Femur (tissue), 1 donor: Measurements from ENCODE around the gene SNRPA1.

ENCODE experiments used
- DNase-seq: peaks from one replicate; pipeline ENCODE4 v3.0.0-alpha.2; 2017

Gene SNRPA1

DNA sequence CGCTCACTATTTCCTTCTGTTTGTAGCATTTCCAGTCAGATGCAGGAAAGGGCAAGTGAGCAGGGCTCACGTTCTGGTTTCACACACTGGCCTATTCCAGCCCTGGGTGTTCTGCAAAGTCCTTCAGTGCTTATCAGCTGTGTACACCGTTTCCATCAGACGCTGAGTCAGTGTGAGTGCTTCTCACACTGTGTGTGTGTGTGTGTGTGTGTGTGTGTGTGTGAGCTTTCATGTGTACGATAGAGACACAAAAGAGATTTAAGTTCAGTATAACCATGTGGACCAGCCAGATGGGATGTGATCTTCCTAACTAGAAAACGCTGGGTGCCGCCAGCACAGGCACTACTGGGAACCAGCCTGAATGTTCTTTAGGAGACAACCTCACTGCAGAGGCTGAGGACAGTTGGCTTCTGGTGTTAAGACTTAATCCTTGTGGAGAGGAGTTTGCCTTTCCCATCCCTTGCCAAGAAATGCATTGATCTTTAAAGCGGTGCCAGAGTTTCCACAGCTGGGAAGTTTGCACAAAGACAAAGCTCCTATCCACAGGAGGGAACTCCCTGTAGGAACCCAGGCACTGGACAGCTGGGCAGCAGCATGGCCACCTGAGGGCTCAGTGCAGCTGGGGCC lies 39.3 kb downstream of the SNRPA1 start:
- DNase-seq = peak; percentile 73

DNA sequence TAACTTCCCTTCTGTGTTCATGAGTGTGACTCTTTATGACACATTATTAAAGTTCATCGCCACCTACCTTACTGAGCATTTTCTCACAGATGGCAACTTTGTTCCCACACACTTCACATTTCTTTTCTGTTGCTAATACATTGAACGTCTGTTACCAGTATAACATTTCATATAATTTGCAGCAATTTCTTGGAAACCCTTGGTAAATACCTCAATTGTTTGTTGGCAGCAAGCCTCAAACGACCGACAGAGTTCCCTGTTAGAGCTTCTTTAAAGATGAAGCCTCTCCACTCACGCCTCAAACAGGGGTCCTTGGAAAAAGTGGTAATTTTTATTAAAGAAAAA lies 40.0 kb downstream of the SNRPA1 start:
- no peak for DNase-seq

GRCh38 chr15:101254157-101255050 lies 40.6 kb downstream of the SNRPA1 start:
- DNase-seq = no peak

- DNase-seq = no peak
Measured at GRCh38 chr15:101252836-101253235, 42.2 kb downstream of the SNRPA1 start.

GRCh38 chr15:101251830-101252820 lies 42.9 kb downstream of the SNRPA1 start, which contains the start of gene CHSY1:
Gene CHSY1, minus strand, starts transcription at chr15:101252048. Its CDS starts 592 bp downstream, at chr15:101251456.
- peak; percentile 95 for DNase-seq

GRCh38 chr15:101250873-101251829 lies 43.9 kb downstream of the SNRPA1 start:
- no peak for DNase-seq

- no peak for DNase-seq
Measured at GRCh38 chr15:101250341-101250831, 44.7 kb downstream of the SNRPA1 start.

DNA sequence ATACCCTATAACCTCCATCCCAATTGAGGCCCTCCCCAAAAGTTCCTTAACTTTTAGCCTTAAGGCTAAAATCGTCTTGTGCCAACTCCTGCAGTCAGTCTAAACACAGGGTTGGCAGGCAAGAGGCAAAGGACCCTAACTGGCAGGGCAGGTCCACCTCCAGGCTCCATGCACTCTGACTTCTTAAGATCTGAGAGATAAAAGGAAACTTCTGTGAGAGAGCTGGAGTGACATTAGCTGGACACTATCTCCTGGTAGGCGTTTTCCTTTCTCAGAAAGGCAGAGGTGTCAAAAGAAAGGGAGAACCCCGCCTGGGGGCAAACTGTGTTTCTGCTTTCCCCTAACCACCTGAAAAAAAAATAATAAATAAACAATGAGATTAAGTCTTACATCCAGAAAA lies 46.8 kb downstream of the SNRPA1 start:
- DNase-seq = no peak

DNA sequence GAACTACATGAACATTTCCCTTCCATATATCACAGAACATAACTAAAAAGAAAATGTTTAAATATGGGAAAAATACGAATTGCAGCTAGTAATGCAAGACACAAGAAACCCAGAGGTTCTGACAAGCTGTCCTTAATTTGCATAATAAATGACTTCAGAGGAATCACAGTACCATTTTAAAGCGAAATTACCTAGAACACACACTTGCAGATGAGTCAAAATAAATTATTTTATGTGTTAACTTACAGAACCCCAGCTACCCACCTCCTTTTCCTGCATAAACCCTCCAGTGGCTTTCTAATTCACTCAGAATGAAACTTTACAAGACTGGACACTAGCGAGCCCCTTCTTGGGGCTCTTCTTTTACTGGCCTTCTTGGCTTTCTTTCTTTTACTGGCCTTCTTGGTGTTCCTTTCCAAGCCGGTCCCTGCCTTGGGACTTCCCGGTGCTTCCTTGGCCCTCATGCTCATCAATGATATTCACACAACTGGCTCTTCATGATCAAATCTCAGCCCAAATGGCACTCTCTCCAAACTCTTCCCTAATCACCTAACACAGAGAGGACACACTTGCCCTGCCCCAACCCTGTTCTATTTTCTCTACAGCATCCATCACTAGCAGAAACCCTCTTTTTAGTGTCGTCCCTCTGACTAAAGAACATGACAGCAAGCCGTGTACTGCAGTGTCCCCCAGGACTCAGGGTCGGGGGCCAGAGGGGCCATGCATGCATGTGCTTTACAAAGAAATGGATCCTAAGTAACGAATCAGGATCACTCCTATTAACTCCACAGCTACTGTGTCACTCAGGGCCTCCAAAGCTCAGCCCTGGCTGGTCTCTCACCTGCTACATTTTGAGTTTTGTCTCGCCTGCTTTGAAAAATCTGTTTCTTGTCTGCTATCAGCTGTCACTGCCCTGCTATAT lies 48.0 kb downstream of the SNRPA1 start:
- DNase-seq = peak; percentile 11

- no peak for DNase-seq
Measured at GRCh38 chr15:101246391-101246790, 48.7 kb downstream of the SNRPA1 start.

- peak; percentile 10 for DNase-seq
Measured at GRCh38 chr15:101244889-101245668, 50.0 kb downstream of the SNRPA1 start.

- DNase-seq = peak; percentile 26
Measured at GRCh38 chr15:101244036-101244781, 50.8 kb downstream of the SNRPA1 start.

DNA sequence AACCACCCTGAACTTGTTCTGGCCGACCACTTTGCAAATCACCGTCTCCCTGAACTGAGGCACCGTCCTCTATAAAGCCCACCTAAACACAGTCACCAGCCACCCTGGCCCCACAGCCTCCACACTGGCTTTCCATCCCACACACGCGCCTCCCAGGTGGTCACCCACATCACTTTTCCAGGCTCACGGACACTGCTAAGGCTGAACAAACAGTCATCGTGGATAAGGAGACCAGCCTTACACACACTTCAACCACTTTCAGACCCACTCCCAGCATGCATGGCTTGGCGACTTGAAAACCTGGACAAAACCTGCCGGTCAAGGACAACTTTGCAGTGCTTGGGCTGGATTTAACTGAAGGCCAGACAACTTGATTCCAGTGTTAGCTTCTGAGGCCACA lies 51.6 kb downstream of the SNRPA1 start:
- peak; percentile 17 for DNase-seq

- peak; percentile 10 for DNase-seq
Measured at GRCh38 chr15:101242999-101243336, 52.1 kb downstream of the SNRPA1 start.

- DNase-seq = peak; percentile 52
Measured at GRCh38 chr15:101242160-101242998, 52.7 kb downstream of the SNRPA1 start.

GRCh38 chr15:101240358-101240757 lies 54.7 kb downstream of the SNRPA1 start:
- no peak for DNase-seq

DNA sequence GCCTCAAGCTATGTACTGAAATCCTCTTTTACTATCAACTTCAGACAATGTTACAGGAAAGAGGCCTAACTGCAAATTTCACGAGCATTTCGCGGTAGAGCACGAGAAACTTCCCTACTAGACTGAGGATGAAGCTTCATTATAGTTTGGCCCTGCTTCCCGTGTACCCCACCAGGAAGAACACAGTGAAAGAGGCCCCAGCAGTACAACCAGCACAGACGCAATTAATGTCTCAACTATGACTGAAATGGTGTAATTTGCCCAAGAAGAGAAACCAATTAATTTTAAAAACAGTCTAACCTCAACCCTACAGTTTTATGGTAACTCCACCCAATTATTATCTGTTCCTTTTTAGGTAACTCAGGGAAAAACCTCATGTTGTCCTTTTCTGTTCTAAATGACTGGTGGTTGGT lies 55.3 kb downstream of the SNRPA1 start:
- DNase-seq = no peak

DNA sequence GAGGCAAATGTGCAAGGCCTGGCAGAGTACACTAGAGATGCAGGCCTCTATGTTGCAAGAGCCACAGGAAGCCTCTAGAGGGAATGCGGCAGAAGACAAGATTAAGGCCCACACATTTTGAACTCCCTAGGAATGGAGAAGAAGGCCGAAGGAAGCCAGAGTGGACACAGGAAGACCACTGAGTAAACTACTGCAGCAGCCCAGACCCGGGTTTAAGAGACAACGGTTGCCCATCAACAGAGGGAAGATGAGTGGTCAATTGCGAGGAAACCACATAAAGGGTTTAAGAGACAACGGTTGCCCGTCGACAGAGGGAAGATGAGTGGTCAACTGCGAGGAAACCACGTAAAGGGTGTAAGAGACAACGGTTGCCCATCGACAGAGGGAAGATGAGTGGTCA lies 57.8 kb downstream of the SNRPA1 start:
- no peak for DNase-seq
